HepG2 (cell line): Measurements from ENCODE around the gene E2F3. TPM values are rescaled to one million over a fixed set of nuclear protein-coding genes. Genes with fewer than 3 reads are reported as not detected.

Experiments
- ATAC-seq: fragments of 200-7000 bp; cut with Tn5 transposase; 3 replicates; pipeline ENCODE4 v1.9.1; 2020; ENCODE audit warnings: mild to moderate bottlenecking, moderate library complexity
- BruUV-seq: library from RNA; stranded (reverse); fragments of 400-500 nt; replicated peaks from 2 replicates; lab custom pipeline; 2021; lab: Mats Ljungman, UMichigan
- CTCF ChIA-PET: fragments of 300-600 bp; formaldehyde crosslinking; extraction: SDS; loops from one replicate; lab custom pipeline; 2021; ENCODE audit warnings: low total read pairs, inconsistent platforms, low intra/inter-chr PET ratio; lab: Yijun Ruan, JAX
- POLR2A ChIA-PET: fragments of 350-600 bp; sonication (Branson Sonifier 250); formaldehyde crosslinking; loops from one replicate; lab custom pipeline; 2020; ENCODE audit warnings: antibody characterized with exemption, inconsistent platforms; lab: Yijun Ruan, JAX
- DNase-seq: peaks from one replicate; pipeline ENCODE4 v3.0.0-alpha.2; 2015; ENCODE audit warnings: low spot score
- FAIRE-seq: peaks from 3 replicates; lab custom pipeline; 2011; peaks lifted over from hg19 to GRCh38; lab: Jason Lieb, UNC
- H2AFZ ChIP-seq: one replicate; pipeline ENCODE4 v1.6.1; 2011; ENCODE audit warnings: low read length, inconsistent platforms
- H3K27ac ChIP-seq: fragments of 300-600 bp; 3 replicates; pipeline ENCODE4 v1.8.0; 2011; ENCODE audit warnings: mixed run types, mild to moderate bottlenecking, mixed read lengths, low read length, inconsistent platforms; ENCODE audit not compliant: insufficient read depth; ENCODE audit errors: extremely low read length
- H3K27me3 ChIP-seq, 2 experiments: fragments of 200-600 bp in 1 of 2; 2 replicates in 1 of 2; 3 replicates in 1 of 2; pipeline versions ENCODE4 v1.6.0 to v1.8.0; 2011; ENCODE audit warnings: low read length in 2 of 2, mild to moderate bottlenecking in 2 of 2, moderate library complexity in 2 of 2, inconsistent platforms in 1 of 2; ENCODE audit not compliant: insufficient read depth in 2 of 2, control insufficient read depth in 1 of 2
- H3K36me3 ChIP-seq, 2 experiments: fragments of 200-600 bp in 1 of 2; replicated peaks in 1 of 2; 2 replicates in 1 of 2; 3 replicates in 1 of 2; pipeline versions ENCODE4 v1.5.1 to v1.8.0; 2011; ENCODE audit warnings: low read length in 2 of 2, inconsistent platforms in 1 of 2; ENCODE audit not compliant: insufficient read depth in 2 of 2, control insufficient read depth in 1 of 2
- H3K4me1 ChIP-seq: 2 replicates; pipeline ENCODE4 v1.5.1; 2012; ENCODE audit warnings: low read length, inconsistent platforms; ENCODE audit not compliant: insufficient read depth
- H3K4me2 ChIP-seq: 2 replicates; pipeline ENCODE4 v1.6.0; 2011; ENCODE audit warnings: low read depth, low read length, inconsistent platforms
- H3K4me3 ChIP-seq, 3 experiments: fragments of 200-600 bp in 1 of 3; sonication (generic), shearing (Covaris generic) in 1 of 3; replicated peaks in 1 of 3; 2 replicates each; pipeline ENCODE4 v1.5.1; 2011 to 2016; ENCODE audit warnings: low read length in 3 of 3, inconsistent platforms in 2 of 3, low read depth in 2 of 3, mild to moderate bottlenecking in 2 of 3, control low read depth in 1 of 3, mixed read lengths in 1 of 3; ENCODE audit not compliant: insufficient read depth in 1 of 3
- H3K79me2 ChIP-seq: one replicate; pipeline ENCODE4 v1.6.1; 2011; ENCODE audit warnings: low read length, inconsistent platforms; ENCODE audit not compliant: insufficient read depth
- H3K9ac ChIP-seq: 2 replicates; pipeline ENCODE4 v1.6.0; 2011; ENCODE audit warnings: mild to moderate bottlenecking, low read depth, low read length, inconsistent platforms; ENCODE audit not compliant: insufficient read depth
- H3K9me3 ChIP-seq: 2 replicates; pipeline ENCODE4 v1.5.1; 2012; ENCODE audit warnings: mild to moderate bottlenecking, low read length
- H4K20me1 ChIP-seq: 2 replicates; pipeline ENCODE4 v1.6.0; 2011; ENCODE audit warnings: inconsistent platforms, mild to moderate bottlenecking, low read length, moderate library complexity; ENCODE audit not compliant: insufficient read depth
- ZNF607 ChIP-seq: sonication (generic); formaldehyde crosslinking; IDR thresholded peaks from 2 replicates; pipeline ENCODE4 v1.5.1; 2020; ENCODE audit warnings: missing genetic modification reagents, mild to moderate bottlenecking, borderline replicate concordance
- ZNF839 ChIP-seq: sonication (generic); formaldehyde crosslinking; IDR thresholded peaks from 2 replicates; pipeline ENCODE4 v1.4.0; 2020; ENCODE audit warnings: missing genetic modification reagents, mild to moderate bottlenecking, borderline replicate concordance
- WGBS: methylation state at CpG from one replicate; pipeline ENCODE4 v1.1.6; 2017; ENCODE audit warnings: low lambda C conversion rate; 5-methylcytosine and 5-hydroxymethylcytosine counted together
- in situ Hi-C: cut with HindIII; loops from 2 replicates; pipeline ENCODE4 v1.10.0; 2017; ENCODE audit warnings: low pct_unique_long_range_greater_than_20kb; ENCODE audit not compliant: extremely low pct_ligation_motif_present
- intact Hi-C: fragments of 100-400 bp; cut with micrococcal nuclease; formaldehyde crosslinking; loops from one replicate; pipeline ENCODE4 v1.10.0; 2022; ENCODE audit not compliant: unreplicated experiment
- polyA plus RNA-seq, 8 experiments: library from polyadenylated mRNA; depleted of rRNA in 3 of 8; stranded (reverse) in 7 of 8; unstranded in 1 of 8; fragments of >200 nt; fragmentation: Illumina TruSeq in 4 of 8; extraction: Trizol in 4 of 8; gene quantifications; 2 replicates each; pipeline versions ENCODE4 v1.2.1 to v1.2.3, GENCODE V29; 2011 to 2016; ENCODE audit warnings: low read depth in 4 of 8, missing spikeins in 1 of 8, mixed read lengths in 1 of 8; ENCODE audit not compliant: insufficient read depth in 1 of 8
- total RNA-seq, 5 experiments: library from RNA; depleted of rRNA; stranded (reverse); fragments of >200 nt; fragmentation: Illumina TruSeq; extraction: Trizol; gene quantifications; 2 replicates each; pipeline ENCODE4 v1.2.3, GENCODE V29; 2016; ENCODE audit warnings: low read depth in 1 of 5
- TF ChIP-seq, protein P1 (sequence below): sonication (generic); formaldehyde crosslinking; IDR thresholded peaks from 2 replicates; pipeline ENCODE4 v1.4.0; 2020; ENCODE audit warnings: missing genetic modification reagents
- TF ChIP-seq, protein P2 (sequence below): sonication (generic); formaldehyde crosslinking; IDR thresholded peaks from 2 replicates; pipeline ENCODE4 v1.8.0; 2022; ENCODE audit warnings: missing genetic modification reagents, mild to moderate bottlenecking, moderate library complexity, borderline replicate concordance

E2F3 gene
- total and polyA plus RNA-seq, 2 of the 13 experiments (the other 11 are each of a cell fraction or from before 2014, with no cell fraction given), result 8.5 to 12.7 TPM

GRCh38 chr6:20476501-20477043 is 74.9 kb downstream of the E2F3 start:
- POLR2A ChIA-PET, result no interaction called here
- no peak for ATAC-seq

More at GRCh38 chr6:20476501-20477043, 74.9 kb downstream of the E2F3 start:
- DNase-seq (no peak), FAIRE-seq (no peak)
- H3K4me2 ChIP-seq, result no peak overlapping the region
- 98% methylated on average over 6 of the region's 6 CpGs for WGBS
- CTCF ChIA-PET, result no interaction called here
- H3K27ac ChIP-seq, result no peak overlapping the region
- H2AFZ ChIP-seq, result no peak overlapping the region
- H3K36me3 ChIP-seq, result peaks cover 9 to 24% of the 10 kb centered on the region in 2 experiments
- no peaks in the 10 kb centered on the region for H3K27me3 ChIP-seq
- BruUV-seq, result no TSS peak
- H3K9ac ChIP-seq, result no peak overlapping the region
- H3K79me2 ChIP-seq, result peaks cover 12% of the 10 kb centered on the region
- no peaks in the 10 kb centered on the region; the same call in 1 of the 2 replicates for H4K20me1 ChIP-seq
- TF ChIP-seq, protein P1, sequence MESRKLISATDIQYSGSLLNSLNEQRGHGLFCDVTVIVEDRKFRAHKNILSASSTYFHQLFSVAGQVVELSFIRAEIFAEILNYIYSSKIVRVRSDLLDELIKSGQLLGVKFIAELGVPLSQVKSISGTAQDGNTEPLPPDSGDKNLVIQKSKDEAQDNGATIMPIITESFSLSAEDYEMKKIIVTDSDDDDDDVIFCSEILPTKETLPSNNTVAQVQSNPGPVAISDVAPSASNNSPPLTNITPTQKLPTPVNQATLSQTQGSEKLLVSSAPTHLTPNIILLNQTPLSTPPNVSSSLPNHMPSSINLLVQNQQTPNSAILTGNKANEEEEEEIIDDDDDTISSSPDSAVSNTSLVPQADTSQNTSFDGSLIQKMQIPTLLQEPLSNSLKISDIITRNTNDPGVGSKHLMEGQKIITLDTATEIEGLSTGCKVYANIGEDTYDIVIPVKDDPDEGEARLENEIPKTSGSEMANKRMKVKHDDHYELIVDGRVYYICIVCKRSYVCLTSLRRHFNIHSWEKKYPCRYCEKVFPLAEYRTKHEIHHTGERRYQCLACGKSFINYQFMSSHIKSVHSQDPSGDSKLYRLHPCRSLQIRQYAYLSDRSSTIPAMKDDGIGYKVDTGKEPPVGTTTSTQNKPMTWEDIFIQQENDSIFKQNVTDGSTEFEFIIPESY, result 0 out of 2 replicates have a peak, but pooled peaks have one; percentile 38
- TF ChIP-seq, protein P2, sequence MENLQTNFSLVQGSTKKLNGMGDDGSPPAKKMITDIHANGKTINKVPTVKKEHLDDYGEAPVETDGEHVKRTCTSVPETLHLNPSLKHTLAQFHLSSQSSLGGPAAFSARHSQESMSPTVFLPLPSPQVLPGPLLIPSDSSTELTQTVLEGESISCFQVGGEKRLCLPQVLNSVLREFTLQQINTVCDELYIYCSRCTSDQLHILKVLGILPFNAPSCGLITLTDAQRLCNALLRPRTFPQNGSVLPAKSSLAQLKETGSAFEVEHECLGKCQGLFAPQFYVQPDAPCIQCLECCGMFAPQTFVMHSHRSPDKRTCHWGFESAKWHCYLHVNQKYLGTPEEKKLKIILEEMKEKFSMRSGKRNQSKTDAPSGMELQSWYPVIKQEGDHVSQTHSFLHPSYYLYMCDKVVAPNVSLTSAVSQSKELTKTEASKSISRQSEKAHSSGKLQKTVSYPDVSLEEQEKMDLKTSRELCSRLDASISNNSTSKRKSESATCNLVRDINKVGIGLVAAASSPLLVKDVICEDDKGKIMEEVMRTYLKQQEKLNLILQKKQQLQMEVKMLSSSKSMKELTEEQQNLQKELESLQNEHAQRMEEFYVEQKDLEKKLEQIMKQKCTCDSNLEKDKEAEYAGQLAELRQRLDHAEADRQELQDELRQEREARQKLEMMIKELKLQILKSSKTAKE (CRISPR knock-in tag), result no peak
- TF ChIP-seq ZNF607 (CRISPR knock-in tag) (no peak), ZNF839 (CRISPR knock-in tag) (no peak)
- TF ChIP-seq, all 625 proteins: peak for 1
- Histone ChIP-seq H3K9me3 (no peaks in the 10 kb centered on the region), H3K4me3 (no peak overlapping the region), H3K4me1 (peaks cover 14% of the 10 kb centered on the region)
- in situ Hi-C loops (no loop called here), intact Hi-C loops (no loop called here)
